GM18867 (cell line): ENCODE measurements around the gene USP2.

Experiments
- ATAC-seq: cut with Tn5 transposase; IDR thresholded peaks from one replicate; pipeline ENCODE4 v1.9.1; 2021; ENCODE audit warnings: mild to moderate bottlenecking, moderate library complexity; ENCODE audit not compliant: unreplicated experiment

Gene USP2

GRCh38 chr11:119363851-119364590 lies 17.5 kb downstream of the USP2 start:
- ATAC-seq: no peak

- no peak for ATAC-seq
Observed at GRCh38 chr11:119363081-119363850, 18.2 kb downstream of the USP2 start.

GRCh38 chr11:119362741-119363080 lies 18.8 kb downstream of the USP2 start:
- no peak for ATAC-seq

- no peak for ATAC-seq
Observed at GRCh38 chr11:119361941-119362725, 19.4 kb downstream of the USP2 start.

GRCh38 chr11:119361056-119361787 lies 20.3 kb downstream of the USP2 start:
- ATAC-seq: no peak

- no peak for ATAC-seq
Observed at GRCh38 chr11:119359365-119360214, 21.9 kb downstream of the USP2 start.

GRCh38 chr11:119357074-119357473 lies 24.4 kb downstream of the USP2 start:
- ATAC-seq: no peak

GRCh38 chr11:119356349-119357031 lies 25.0 kb downstream of the USP2 start:
- peak; percentile 69 for ATAC-seq

GRCh38 chr11:119355091-119355843 lies 26.2 kb downstream of the USP2 start:
- ATAC-seq: no peak

GRCh38 chr11:119352857-119353260 lies 28.6 kb downstream of the USP2 start:
- ATAC-seq: no peak

GRCh38 chr11:119351232-119351631 lies 30.3 kb downstream of the USP2 start:
- no peak for ATAC-seq

- no peak for ATAC-seq
Observed at GRCh38 chr11:119350302-119350701, 31.2 kb downstream of the USP2 start.

GRCh38 chr11:119347940-119348605 lies 33.4 kb downstream of the USP2 start:
- no peak for ATAC-seq

GRCh38 chr11:119347242-119347641 lies 34.2 kb downstream of the USP2 start:
- ATAC-seq: no peak

GRCh38 chr11:119346605-119347004 lies 34.9 kb downstream of the USP2 start, which contains the start of gene MFRP:
Gene MFRP, minus strand, starts transcription at chr11:119346705. Its CDS starts 192 bp downstream, at chr11:119346513.
- no peak for ATAC-seq

- no peak for ATAC-seq
Observed at GRCh38 chr11:119345685-119346084, 35.8 kb downstream of the USP2 start.

- ATAC-seq: no peak
Observed at GRCh38 chr11:119344291-119345010, 37.0 kb downstream of the USP2 start.
